ENCODE measurements around the gene CYP4V2.
A peak's percentile ranks its signal among the peaks of the same experiment; 100 is the strongest.

Gene CYP4V2

DNA sequence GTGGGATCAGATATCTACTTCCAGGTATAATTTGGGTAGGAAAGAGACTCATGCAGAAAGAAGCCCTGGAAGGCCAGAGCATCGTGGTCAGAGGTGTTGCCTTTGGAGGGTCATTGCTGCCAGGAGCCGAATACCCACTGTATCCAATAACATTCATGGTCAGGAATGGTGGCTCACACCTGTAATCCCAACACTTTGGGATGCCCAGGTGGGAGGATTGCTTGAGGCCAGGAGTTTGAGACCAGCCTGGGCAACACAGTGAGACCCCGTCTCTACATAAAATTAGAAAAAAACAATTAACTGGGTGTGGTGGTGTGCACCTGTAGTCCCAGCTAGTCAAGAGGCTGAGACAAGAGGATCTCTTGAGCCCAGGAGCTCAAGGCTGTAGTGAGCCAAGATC is 63.8 kb downstream of the CYP4V2 start:
- H3K36me3 ChIP-seq (ENCODE audit: insufficient read depth, low read length): no peaks in the 10 kb centered on the region
- no peak overlapping the region for H3K9ac ChIP-seq (ENCODE audit: low read depth, low read length)
- peaks cover 22% of the 10 kb centered on the region for H3K4me1 ChIP-seq (ENCODE audit: insufficient read depth, low read length)
- H3K4me3 ChIP-seq (ENCODE audit: low read length): no peak overlapping the region
- 94% methylated on average over 2 of the region's 3 CpGs for WGBS
- H3K27me3 ChIP-seq (ENCODE audit: insufficient read depth, low read length): no peaks in the 10 kb centered on the region
- no peaks in the 10 kb centered on the region for H3K9me3 ChIP-seq (ENCODE audit: insufficient read depth, low read depth, low read length)
- no peak overlapping the region for H3K27ac ChIP-seq (ENCODE audit: low read depth, low read length)

GRCh38 chr4:186258216-186258811 is 66.9 kb downstream of the CYP4V2 start:
- no peaks in the 10 kb centered on the region for H3K27me3 ChIP-seq (ENCODE audit: insufficient read depth, low read length)
- H3K9ac ChIP-seq (ENCODE audit: low read depth, low read length): no peak overlapping the region
- no peaks in the 10 kb centered on the region for H3K9me3 ChIP-seq (ENCODE audit: insufficient read depth, low read depth, low read length)
- H3K4me1 ChIP-seq (ENCODE audit: insufficient read depth, low read length): peaks cover 9% of the 10 kb centered on the region
- H3K36me3 ChIP-seq (ENCODE audit: insufficient read depth, low read length): no peaks in the 10 kb centered on the region
- H3K27ac ChIP-seq (ENCODE audit: low read depth, low read length): no peak overlapping the region
- no peak overlapping the region for H3K4me3 ChIP-seq (ENCODE audit: low read length)
- 94% methylated on average over 12 of the region's 12 CpGs for WGBS

DNA sequence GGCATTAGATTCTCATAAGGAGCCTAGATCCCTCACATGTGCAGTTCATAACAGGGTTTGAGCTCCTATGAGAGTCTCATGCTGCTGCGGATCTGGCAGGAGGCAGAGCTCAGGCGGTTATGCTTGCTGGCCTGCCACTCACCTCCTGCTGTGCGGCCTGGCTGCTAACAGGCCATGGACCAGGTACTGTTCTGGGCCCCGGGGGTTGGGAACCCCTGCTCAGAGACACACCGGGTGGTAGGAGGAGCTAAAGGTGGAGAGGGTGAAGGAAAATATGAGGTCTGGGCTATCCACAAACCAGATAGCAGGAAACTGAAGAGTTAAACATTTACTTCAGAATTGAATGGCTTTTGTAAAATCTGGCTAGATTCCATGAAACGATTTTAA is 68.7 kb downstream of the CYP4V2 start:
- Histone ChIP-seq H3K4me3 (ENCODE audit: low read length) (no peak overlapping the region), H3K27ac (ENCODE audit: low read depth, low read length) (peak overlapping the region; percentile 30; the same call in 1 of the 2 replicates), H3K36me3 (ENCODE audit: insufficient read depth, low read length) (no peaks in the 10 kb centered on the region), H3K9ac (ENCODE audit: low read depth, low read length) (no peak overlapping the region), H3K9me3 (ENCODE audit: insufficient read depth, low read depth, low read length) (no peaks in the 10 kb centered on the region), H3K4me1 (ENCODE audit: insufficient read depth, low read length) (peaks cover 22% of the 10 kb centered on the region), H3K27me3 (ENCODE audit: insufficient read depth, low read length) (no peaks in the 10 kb centered on the region)
- 89% methylated on average over 6 of the region's 6 CpGs for WGBS

All from HUES64 (cell line).